NT2/D1 (cell line): ENCODE results near the gene KRT71.

Experiments
- SUZ12 ChIP-seq: IDR thresholded peaks from 2 replicates; pipeline ENCODE4 v1.6.1; 2011; ENCODE audit not compliant: insufficient read length, insufficient read depth; ENCODE audit errors: extremely low read depth
- YY1 ChIP-seq: IDR thresholded peaks from 2 replicates; pipeline ENCODE4 v1.6.1; 2011; ENCODE audit not compliant: insufficient read length, insufficient read depth
- ZNF274 ChIP-seq: IDR thresholded peaks from 2 replicates; pipeline ENCODE4 v1.6.1; 2011; ENCODE audit warnings: mild to moderate bottlenecking, low read depth, low read length

DNA sequence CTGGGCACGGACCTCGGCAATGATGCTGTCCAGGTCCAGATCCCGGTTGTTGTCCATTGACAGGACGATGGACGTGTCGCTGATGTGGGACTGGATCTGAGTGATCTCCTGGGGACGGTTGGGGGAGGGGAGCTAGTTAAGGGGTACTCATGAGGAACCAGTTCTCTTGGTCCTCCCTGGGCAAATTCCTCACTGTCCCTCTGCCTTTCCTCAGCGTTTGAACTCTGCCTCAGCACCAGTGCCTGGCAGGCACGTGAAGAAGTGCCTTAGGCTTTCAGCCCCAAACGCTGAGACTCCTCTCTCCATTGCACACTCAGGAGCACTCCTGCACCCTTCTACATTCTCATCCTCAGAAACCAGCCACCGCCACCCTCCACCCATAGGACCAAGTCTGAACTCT, 38.6 kb upstream of the KRT71 start:
- TF ChIP-seq YY1 (no peak), ZNF274 (no peak), SUZ12 (no peak)
